B cell (primary cell): ENCODE measurements around the gene IFI30. TPM values are rescaled to one million over a fixed set of nuclear protein-coding genes. Genes with fewer than 3 reads are reported as not detected.

ENCODE experiments used
- ATAC-seq: fragments of 200-7000 bp; cut with Tn5 transposase; one replicate; pipeline ENCODE4 v1.10.0; 2021; ENCODE audit warnings: low read depth, mild to moderate bottlenecking, moderate number of reproducible peaks, moderate library complexity
- CTCF ChIA-PET: fragments of 350-600 bp; sonication (Branson Sonifier 250); formaldehyde crosslinking; loops from one replicate; lab custom pipeline; 2021; ENCODE audit warnings: antibody characterized with exemption, inconsistent platforms; lab: Charles Lee
- POLR2A ChIA-PET: fragments of 350-600 bp; sonication (Branson Sonifier 250); formaldehyde crosslinking; loops from one replicate; lab custom pipeline; 2021; ENCODE audit warnings: antibody characterized with exemption; lab: Charles Lee
- DNase-seq: peaks from one replicate; pipeline ENCODE4 v3.0.0; 2013
- H2AFZ ChIP-seq: 2 replicates; pipeline ENCODE4 v1.6.1; 2012; ENCODE audit warnings: mild to moderate bottlenecking, low read depth, low read length; ENCODE audit not compliant: insufficient read depth, poor library complexity, severe bottlenecking
- H3K27ac ChIP-seq, 2 donors: 1 replicate in 1 of 2; 2 replicates in 1 of 2; pipeline ENCODE4 v1.5.1; 2012 to 2013; ENCODE audit warnings: low read length in 2 of 2, mild to moderate bottlenecking in 2 of 2, moderate library complexity in 1 of 2
- H3K27me3 ChIP-seq, 4 experiments: fragments of 200-600 bp in 1 of 4; sonication (generic) in 1 of 4; replicated peaks in 1 of 4; 1 replicate in 2 of 4; 2 replicates in 2 of 4; pipeline versions ENCODE4 v1.6.1 to v1.7.0; 2013 to 2016; ENCODE audit warnings: low read length in 3 of 4, mild to moderate bottlenecking in 2 of 4, mixed read lengths in 1 of 4, moderate library complexity in 1 of 4; ENCODE audit not compliant: insufficient read depth in 4 of 4, control insufficient read depth in 3 of 4; ENCODE audit errors: control extremely low read depth in 1 of 4
- H3K36me3 ChIP-seq, 2 experiments: replicated peaks in 1 of 2; 1 replicate in 1 of 2; 2 replicates in 1 of 2; pipeline versions ENCODE4 v1.6.1 to v1.7.1; 2013; ENCODE audit warnings: low read length in 1 of 2; ENCODE audit not compliant: insufficient read depth in 2 of 2, control insufficient read depth in 1 of 2; ENCODE audit errors: control extremely low read depth in 1 of 2, extremely low read depth in 1 of 2
- H3K4me1 ChIP-seq, 2 donors: fragments of 200-600 bp in 1 of 2; sonication (generic) in 1 of 2; 1 replicate in 1 of 2; 2 replicates in 1 of 2; pipeline versions ENCODE4 v1.5.1 to v1.6.1; 2013 to 2017; ENCODE audit warnings: low read length in 2 of 2; ENCODE audit not compliant: control insufficient read depth in 2 of 2, insufficient read depth in 2 of 2
- H3K4me2 ChIP-seq: replicated peaks from 2 replicates; pipeline ENCODE3; 2012; ENCODE audit warnings: mild to moderate bottlenecking, low read depth, low read length; ENCODE audit not compliant: poor library complexity, severe bottlenecking
- H3K4me3 ChIP-seq, 5 experiments: fragments of 200-600 bp in 1 of 5; sonication (generic) in 1 of 5; 1 replicate in 3 of 5; 2 replicates in 2 of 5; pipeline versions ENCODE4 v1.5.1 to v1.7.0; 2011 to 2016; ENCODE audit warnings: low read length in 4 of 5, mild to moderate bottlenecking in 4 of 5, low read depth in 2 of 5, control low read depth in 1 of 5, moderate library complexity in 1 of 5; ENCODE audit not compliant: insufficient read depth in 1 of 5; ENCODE audit errors: control extremely low read depth in 1 of 5, extremely low read depth in 1 of 5
- H3K79me2 ChIP-seq: fragments of 200-600 bp; sonication (generic); one replicate; pipeline ENCODE4 v1.6.0; 2016; ENCODE audit warnings: low read length; ENCODE audit not compliant: control insufficient read depth, insufficient read depth
- H3K9ac ChIP-seq: fragments of 200-600 bp; sonication (generic); 2 replicates; pipeline ENCODE4 v1.6.1; 2017; ENCODE audit warnings: mild to moderate bottlenecking, low read length, moderate library complexity
- H3K9me3 ChIP-seq, 3 donors: one replicate each; pipeline versions ENCODE4 v1.6.1 to v1.7.1; 2013; ENCODE audit warnings: low read length in 2 of 3; ENCODE audit not compliant: control insufficient read depth in 2 of 3, insufficient read depth in 1 of 3; ENCODE audit errors: control extremely low read depth in 1 of 3
- H4K20me1 ChIP-seq: 2 replicates; pipeline ENCODE4 v1.6.0; 2012; ENCODE audit warnings: mild to moderate bottlenecking, low read length; ENCODE audit not compliant: insufficient read depth, control insufficient read depth, poor library complexity, severe bottlenecking
- H3K27ac Mint-ChIP-seq: one replicate; pipeline ENCODE4 v1.8.0; 2021; ENCODE audit warnings: mixed read lengths
- H3K27me3 Mint-ChIP-seq: one replicate; pipeline ENCODE4 v1.8.0; 2021; ENCODE audit warnings: mixed read lengths
- H3K4me1 Mint-ChIP-seq: one replicate; pipeline ENCODE4 v1.8.0; 2021; ENCODE audit warnings: mixed read lengths
- H3K4me3 Mint-ChIP-seq: one replicate; pipeline ENCODE4 v1.8.0; 2021; ENCODE audit warnings: mixed read lengths
- H3K9me3 Mint-ChIP-seq: one replicate; pipeline ENCODE4 v1.8.0; 2022; ENCODE audit warnings: mixed read lengths; ENCODE audit not compliant: insufficient read depth
- EZH2 ChIP-seq: IDR thresholded peaks from 2 replicates; pipeline ENCODE4 v1.6.1; 2012; ENCODE audit warnings: borderline replicate concordance, low read depth, mild to moderate bottlenecking, moderate library complexity, low read length; ENCODE audit not compliant: insufficient read depth, poor library complexity, severe bottlenecking
- WGBS: methylation state at CpG from one replicate; pipeline ENCODE4 v1.1.5; 2013; ENCODE audit warnings: missing lambda C conversion rate; ENCODE audit not compliant: insufficient coverage; 5-methylcytosine and 5-hydroxymethylcytosine counted together
- intact Hi-C: fragments of 100-400 bp; cut with micrococcal nuclease; formaldehyde crosslinking; loops from one replicate; pipeline ENCODE4 v1.10.0; 2022
- polyA minus RNA-seq: library from RNA; depleted of rRNA, polyadenylated mRNA; stranded (reverse); fragments of >200 nt; gene quantifications from 2 replicates; pipeline ENCODE4 v1.2.3, GENCODE V29; 2012
- polyA plus RNA-seq: library from polyadenylated mRNA; depleted of rRNA; stranded (reverse); fragments of >200 nt; gene quantifications from 2 replicates; pipeline ENCODE4 v1.2.3, GENCODE V29; 2012
- total RNA-seq, 2 donors: library from RNA; stranded (reverse); fragments of 120-200 nt in 1 of 2; gene quantifications; 1 replicate in 1 of 2; 2 replicates in 1 of 2; pipeline versions ENCODE4 v1.2.3 to v1.2.4, GENCODE V29; 2013 to 2022
- TF ChIP-seq, protein P1 (sequence below): fragments of 200-600 bp; IDR thresholded peaks from one replicate; pipeline ENCODE4 v1.8.0; 2022; ENCODE audit warnings: antibody characterized with exemption, mild to moderate bottlenecking

The IFI30 gene
- total RNA-seq (171 TPM in 2 replicates), polyA plus RNA-seq (74.5 and 222 TPM in 2 replicates), polyA minus RNA-seq (225 and 354 TPM in 2 replicates)
- total RNA-seq (2013) = 176 TPM

DNA sequence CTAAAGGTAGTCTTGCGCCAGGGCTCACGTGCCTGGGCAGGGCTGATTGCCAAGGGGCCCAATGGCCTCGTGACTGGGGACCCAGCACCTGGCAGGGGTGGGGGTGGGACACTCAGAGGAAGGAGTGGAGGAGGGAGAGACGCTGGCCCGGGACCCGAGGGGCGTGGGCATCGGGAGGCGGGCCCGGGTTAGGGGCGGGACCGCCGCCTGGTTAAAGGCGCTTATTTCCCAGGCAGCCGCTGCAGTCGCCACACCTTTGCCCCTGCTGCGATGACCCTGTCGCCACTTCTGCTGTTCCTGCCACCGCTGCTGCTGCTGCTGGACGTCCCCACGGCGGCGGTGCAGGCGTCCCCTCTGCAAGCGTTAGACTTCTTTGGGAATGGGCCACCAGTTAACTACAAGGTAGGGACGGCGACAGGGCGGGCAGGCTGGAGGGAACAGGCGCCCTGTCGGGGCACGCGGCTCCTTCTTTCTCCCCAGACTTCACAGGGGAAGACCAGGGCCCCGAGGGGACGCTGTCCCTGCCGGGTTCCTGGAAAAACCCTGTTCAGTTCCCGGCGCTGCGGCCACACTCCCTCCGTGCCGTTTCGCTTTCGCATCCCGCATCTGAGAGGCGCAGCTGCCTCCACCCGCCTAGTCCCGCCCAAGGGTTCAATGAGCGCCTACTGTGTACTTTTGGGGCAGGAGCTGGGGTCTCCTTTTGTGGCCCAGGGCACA lies at the start of gene IFI30:
Gene IFI30 (plus strand): TSS at position 242 of the 717 bp plus-strand sequence. CDS start 29 bp downstream, at position 271.
- peak within 1 kb of the TSS; percentile 67 to 97 (median 83) for H3K4me3 ChIP-seq
- H3K4me2 ChIP-seq = peak within 1 kb of the TSS; percentile 83
- Mint-ChIP-seq H3K4me1 (peaks cover 84% of the 10 kb centered on the region), H3K27me3 (no peaks in the 10 kb centered on the region), H3K9me3 (no peaks in the 10 kb centered on the region), H3K27ac (peak within 1 kb of the TSS; percentile 98), H3K4me3 (peak within 1 kb of the TSS; percentile 94)
- peak within 1 kb of the TSS; percentile 53 for H2AFZ ChIP-seq
- CTCF ChIA-PET = interaction anchor here (0.7 to 2.7 kb wide), 10 partner anchors 10 to 148 kb away, joined by 3 to 19 read pairs (median 3); partner anchors contain the start of genes MPV17L2 and PIK3R2
- ATAC-seq (peak; percentile 65), DNase-seq (peak; percentile 97)
- POLR2A ChIA-PET = interaction anchor here (0.5 to 5.6 kb wide), 8 partner anchors 14 to 239 kb away, joined by 3 to 45 read pairs (median 6); partner anchors contain the start of genes JUND, MPV17L2 and RAB3A
- no peaks in the 10 kb centered on the region for H3K27me3 ChIP-seq
- peak within 1 kb of the TSS; percentile 97 to 99 for H3K27ac ChIP-seq
- peak within 1 kb of the TSS; percentile 96 for H3K9ac ChIP-seq
- peaks cover 42% of the 10 kb centered on the region for H4K20me1 ChIP-seq
- peaks cover 72 to 90% of the 10 kb centered on the region in 2 donors for H3K4me1 ChIP-seq
- H3K36me3 ChIP-seq = peaks cover 11 to 39% of the 10 kb centered on the region in 2 experiments
- peaks cover 0 to 12% (median 0%) of the 10 kb centered on the region in 3 donors for H3K9me3 ChIP-seq
- TF ChIP-seq EZH2 = no peak
- TF ChIP-seq, protein P1, sequence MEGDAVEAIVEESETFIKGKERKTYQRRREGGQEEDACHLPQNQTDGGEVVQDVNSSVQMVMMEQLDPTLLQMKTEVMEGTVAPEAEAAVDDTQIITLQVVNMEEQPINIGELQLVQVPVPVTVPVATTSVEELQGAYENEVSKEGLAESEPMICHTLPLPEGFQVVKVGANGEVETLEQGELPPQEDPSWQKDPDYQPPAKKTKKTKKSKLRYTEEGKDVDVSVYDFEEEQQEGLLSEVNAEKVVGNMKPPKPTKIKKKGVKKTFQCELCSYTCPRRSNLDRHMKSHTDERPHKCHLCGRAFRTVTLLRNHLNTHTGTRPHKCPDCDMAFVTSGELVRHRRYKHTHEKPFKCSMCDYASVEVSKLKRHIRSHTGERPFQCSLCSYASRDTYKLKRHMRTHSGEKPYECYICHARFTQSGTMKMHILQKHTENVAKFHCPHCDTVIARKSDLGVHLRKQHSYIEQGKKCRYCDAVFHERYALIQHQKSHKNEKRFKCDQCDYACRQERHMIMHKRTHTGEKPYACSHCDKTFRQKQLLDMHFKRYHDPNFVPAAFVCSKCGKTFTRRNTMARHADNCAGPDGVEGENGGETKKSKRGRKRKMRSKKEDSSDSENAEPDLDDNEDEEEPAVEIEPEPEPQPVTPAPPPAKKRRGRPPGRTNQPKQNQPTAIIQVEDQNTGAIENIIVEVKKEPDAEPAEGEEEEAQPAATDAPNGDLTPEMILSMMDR = no peak
- intact Hi-C loops = loop anchor here (1.0 to 5.0 kb wide), 6 partner anchors 8 to 151 kb away; partner anchors contain the start of genes MAST3 and RAB3A
- H3K79me2 ChIP-seq = peaks cover 44% of the 10 kb centered on the region
- under 1% methylated on average over 47 of the region's 47 CpGs for WGBS
